Sigmoid colon (tissue), 4 donors: Measurements from ENCODE around the gene ZNF778.

Experiments used
- EP300 ChIP-seq, 4 donors: sonication (generic); formaldehyde crosslinking; IDR thresholded peaks; one replicate each; pipeline ENCODE4 v1.6.1; 2017; ENCODE audit warnings: antibody characterized with exemption in 4 of 4
- POLR2A ChIP-seq, 2 donors: fragments of 450-650 bp; IDR thresholded peaks; one replicate each; pipeline ENCODE4 v1.6.1; 2016; ENCODE audit warnings: antibody characterized with exemption in 2 of 2, mild to moderate bottlenecking in 2 of 2, moderate library complexity in 2 of 2
- POLR2AphosphoS5 ChIP-seq, 4 donors: sonication (generic); formaldehyde crosslinking; IDR thresholded peaks; one replicate each; pipeline ENCODE4 v1.6.1; 2017; ENCODE audit warnings: antibody characterized with exemption in 4 of 4
- TF ChIP-seq, protein P1 (sequence below), 4 experiments: fragments of 450-650 bp in 3 of 4; fragments of 200-600 bp in 1 of 4; IDR thresholded peaks; one replicate each; pipeline ENCODE4 v1.5.1; 2016 to 2019; ENCODE audit warnings: antibody characterized with exemption in 4 of 4, mild to moderate bottlenecking in 3 of 4, moderate library complexity in 2 of 4

DNA sequence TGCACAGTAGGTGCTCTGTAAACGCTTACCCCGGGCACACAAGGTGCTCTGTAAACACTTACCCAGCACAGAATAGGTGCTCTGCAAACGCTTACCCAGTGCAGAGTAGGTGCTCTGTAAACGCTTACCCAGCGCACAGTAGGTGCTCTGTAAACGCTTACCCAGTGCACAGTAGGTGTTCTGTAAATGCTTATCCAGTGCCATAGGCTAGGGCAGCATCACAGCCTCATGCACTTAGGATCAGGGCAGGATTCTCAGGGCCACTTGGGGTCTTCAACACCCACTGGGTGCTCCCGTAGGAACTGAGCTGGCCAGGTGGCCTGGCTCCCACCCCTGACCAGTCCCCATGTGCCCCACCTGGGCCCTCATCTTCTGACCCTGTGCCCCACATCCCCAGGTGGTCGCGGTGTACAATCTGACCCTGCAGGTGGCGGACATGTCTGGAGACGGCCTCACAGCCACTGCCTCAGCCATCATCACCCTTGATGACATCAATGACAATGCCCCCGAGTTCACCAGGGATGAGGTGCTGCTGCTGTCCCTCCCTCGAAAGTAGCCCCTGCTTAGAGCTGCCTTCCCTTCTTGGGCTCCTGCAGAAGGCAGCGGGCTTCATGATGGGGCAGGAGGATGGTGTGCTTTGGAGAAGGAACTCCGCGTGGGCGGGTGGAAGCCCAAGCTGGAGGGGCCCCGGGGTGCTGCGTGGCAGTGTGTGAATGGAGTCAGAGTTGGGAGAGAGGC lies 30.3 kb upstream of the ZNF778 start:
- TF ChIP-seq, protein P1, sequence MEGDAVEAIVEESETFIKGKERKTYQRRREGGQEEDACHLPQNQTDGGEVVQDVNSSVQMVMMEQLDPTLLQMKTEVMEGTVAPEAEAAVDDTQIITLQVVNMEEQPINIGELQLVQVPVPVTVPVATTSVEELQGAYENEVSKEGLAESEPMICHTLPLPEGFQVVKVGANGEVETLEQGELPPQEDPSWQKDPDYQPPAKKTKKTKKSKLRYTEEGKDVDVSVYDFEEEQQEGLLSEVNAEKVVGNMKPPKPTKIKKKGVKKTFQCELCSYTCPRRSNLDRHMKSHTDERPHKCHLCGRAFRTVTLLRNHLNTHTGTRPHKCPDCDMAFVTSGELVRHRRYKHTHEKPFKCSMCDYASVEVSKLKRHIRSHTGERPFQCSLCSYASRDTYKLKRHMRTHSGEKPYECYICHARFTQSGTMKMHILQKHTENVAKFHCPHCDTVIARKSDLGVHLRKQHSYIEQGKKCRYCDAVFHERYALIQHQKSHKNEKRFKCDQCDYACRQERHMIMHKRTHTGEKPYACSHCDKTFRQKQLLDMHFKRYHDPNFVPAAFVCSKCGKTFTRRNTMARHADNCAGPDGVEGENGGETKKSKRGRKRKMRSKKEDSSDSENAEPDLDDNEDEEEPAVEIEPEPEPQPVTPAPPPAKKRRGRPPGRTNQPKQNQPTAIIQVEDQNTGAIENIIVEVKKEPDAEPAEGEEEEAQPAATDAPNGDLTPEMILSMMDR (IDR thresholded peaks at IDR 0.05) = no peak
- TF ChIP-seq EP300 (IDR thresholded peaks at IDR 0.05) (no peak), POLR2A (IDR thresholded peaks at IDR 0.05) (no peak), POLR2AphosphoS5 (IDR thresholded peaks at IDR 0.05) (no peak)
